GM18951 (cell line): Measurements from ENCODE around the gene RAD21L1.

Source experiments
- POLR2A ChIP-seq: IDR thresholded peaks from 4 replicates; pipeline ENCODE4 v1.6.1; 2011; ENCODE audit warnings: mild to moderate bottlenecking; ENCODE audit not compliant: insufficient read length, insufficient read depth; ENCODE audit errors: extremely low read depth
- in situ Hi-C: fragments of 300-500 bp; cut with MboI; formaldehyde crosslinking; loops from one replicate; pipeline ENCODE4 v1.12.0; 2022; ENCODE audit warnings: low sequenced_read_pairs, mixed read lengths, inconsistent platforms; ENCODE audit not compliant: unreplicated experiment

Gene RAD21L1

DNA sequence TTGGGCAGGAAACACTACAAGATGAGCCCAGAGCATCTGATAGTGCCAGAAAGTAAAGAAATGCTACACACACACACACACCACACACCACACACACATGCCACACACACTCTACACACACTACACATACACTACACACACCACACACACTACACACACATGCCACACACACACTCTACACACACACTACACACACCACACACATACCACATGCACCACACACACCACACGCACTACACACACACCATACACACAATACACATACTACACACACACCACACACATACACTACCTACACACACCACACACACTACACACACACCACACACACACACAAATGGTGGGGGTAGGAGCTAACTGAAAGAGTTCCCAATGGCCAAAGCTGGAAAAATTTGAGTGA is 37.5 kb upstream of the RAD21L1 start:
- in situ Hi-C loops = no loop called here
- no peak for TF ChIP-seq POLR2A

DNA sequence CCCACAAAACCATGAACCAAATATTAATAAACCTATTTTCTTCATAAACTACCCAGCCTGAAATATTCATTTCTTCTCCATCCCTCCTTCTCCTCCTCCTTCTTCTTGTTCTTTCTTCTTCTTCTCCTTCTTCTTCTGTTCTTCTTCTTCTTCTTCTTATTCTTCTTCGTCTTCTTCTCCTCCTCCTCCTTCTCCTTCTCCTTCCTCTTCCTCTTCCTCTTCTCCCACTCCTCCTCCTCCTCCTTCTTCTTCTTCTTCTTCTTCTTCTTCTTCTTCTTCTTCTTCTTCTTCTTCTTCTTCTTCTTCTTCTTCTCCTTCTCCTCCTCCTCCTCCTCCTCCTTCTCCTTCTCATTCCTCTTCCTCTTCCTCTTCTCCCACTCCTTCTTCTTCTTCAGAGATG is 36.0 kb upstream of the RAD21L1 start:
- no peak for TF ChIP-seq POLR2A
- in situ Hi-C loops = no loop called here

DNA sequence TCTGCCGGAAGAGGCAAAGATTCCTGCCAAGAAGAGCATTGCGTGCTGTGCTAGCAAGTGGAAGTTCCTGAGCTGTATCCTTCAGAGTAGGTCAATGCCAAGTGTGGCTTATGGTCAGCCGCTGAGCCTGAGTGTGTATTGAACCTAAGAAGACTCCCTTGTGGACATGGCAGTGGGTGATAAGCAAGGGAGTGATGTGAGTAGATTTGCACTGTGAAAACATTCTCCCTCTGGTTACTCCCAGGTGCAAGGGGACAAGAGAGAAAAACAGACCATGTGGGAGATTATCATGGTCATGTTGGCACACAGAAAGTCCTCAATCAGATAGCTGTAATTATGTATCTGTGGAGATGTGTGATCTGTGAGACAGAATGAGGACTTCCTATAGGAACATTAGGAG is 35.0 kb upstream of the RAD21L1 start:
- no peak for TF ChIP-seq POLR2A
- in situ Hi-C loops = no loop called here

DNA sequence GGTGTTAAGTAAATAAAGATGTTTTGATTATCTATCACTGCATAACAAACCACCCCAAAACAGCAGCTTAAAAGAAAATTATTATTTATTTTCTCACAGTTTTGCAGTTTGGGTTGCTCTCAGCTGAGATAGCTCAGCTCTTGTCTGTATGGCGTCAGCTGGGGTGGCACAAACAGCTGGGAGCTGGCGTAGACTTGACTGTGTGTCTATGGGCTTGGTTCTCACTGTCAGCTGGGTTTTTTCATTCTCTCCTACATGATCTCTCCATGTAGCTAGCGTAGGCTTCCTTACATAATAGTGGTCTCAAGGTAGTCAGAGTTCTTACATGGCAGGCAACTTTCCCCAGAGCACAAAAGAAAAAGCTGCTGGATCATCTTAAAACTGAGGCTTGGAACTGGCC is 34.5 kb upstream of the RAD21L1 start:
- in situ Hi-C loops = no loop called here
- TF ChIP-seq POLR2A = no peak

DNA sequence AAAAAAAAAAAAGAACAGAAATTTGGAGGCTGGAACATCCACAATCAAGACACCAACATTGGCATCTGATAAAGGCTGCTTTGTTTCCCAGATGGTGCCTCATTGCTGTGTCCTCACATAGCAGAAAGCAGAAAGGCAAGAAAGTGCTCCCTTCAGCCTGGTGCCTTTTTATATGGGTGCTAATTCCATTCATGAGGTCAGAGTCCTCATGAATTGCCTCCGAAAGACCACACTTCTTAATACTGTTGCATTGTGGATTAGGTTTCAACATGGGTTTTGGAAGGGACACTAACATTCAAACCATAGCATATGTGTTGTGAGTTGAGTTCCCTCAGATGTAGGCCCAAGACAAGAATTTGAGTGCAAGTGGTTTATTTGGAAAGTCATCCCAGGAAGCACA is 30.6 kb upstream of the RAD21L1 start:
- in situ Hi-C loops = no loop called here
- TF ChIP-seq POLR2A = no peak

DNA sequence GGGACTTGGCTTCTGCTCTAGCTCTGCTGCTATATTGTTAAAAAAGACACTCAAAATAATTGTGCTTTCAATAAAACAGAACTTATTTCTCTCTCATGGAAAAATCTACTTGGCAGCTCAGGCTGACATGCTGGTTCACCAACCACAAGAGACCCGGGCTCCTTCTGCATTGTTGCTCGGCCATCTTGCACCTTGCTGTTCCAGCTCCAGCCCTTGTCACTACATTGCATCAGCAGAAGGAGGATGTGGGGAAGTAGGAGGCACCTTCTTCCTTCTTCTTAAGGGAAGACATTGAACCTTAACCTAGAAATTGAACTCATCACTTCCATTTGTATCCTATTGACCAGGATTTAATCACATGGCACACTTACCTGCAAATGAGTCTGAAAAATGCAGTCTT is 29.2 kb upstream of the RAD21L1 start:
- in situ Hi-C loops = no loop called here
- no peak for TF ChIP-seq POLR2A

DNA sequence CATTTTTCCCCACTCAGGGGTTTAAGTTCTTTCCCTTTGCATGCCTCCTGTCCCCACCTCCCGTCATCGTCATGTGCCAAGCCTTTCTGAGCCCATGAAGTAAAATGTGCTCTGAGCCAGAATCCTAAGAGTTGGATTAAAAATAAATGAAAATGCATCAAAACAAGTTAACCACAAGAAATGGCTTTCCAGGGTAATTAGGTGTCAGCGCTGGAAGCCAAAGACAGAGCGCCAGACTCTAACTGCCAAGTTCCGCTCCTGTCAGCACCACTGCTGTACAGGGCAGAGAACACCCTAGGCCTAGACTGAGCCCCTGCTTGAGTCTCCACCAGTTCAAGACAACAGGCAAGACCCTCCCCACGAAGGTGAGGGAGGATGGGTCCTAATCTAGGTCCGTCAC is 28.0 kb upstream of the RAD21L1 start:
- TF ChIP-seq POLR2A = no peak
- in situ Hi-C loops = no loop called here

DNA sequence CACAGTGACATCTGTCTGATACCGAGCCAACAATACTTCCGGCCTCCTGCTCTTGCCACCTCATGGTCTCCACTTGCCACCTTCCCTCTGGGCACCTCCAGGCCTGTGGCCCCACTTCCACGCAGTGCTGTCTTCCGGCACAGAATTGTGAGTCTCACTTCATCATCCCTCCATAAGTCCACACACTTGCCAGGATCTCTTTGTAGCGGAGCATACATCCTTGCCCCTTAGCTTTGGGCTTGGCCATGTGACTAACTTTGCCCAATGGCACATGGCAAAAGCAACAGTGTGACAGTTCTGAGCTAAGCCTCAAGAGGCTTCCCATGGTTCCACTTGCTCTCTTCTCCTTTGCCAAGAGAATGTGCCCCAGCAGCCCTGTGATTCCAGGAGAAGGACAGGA is 27.1 kb upstream of the RAD21L1 start:
- in situ Hi-C loops = no loop called here
- no peak for TF ChIP-seq POLR2A

DNA sequence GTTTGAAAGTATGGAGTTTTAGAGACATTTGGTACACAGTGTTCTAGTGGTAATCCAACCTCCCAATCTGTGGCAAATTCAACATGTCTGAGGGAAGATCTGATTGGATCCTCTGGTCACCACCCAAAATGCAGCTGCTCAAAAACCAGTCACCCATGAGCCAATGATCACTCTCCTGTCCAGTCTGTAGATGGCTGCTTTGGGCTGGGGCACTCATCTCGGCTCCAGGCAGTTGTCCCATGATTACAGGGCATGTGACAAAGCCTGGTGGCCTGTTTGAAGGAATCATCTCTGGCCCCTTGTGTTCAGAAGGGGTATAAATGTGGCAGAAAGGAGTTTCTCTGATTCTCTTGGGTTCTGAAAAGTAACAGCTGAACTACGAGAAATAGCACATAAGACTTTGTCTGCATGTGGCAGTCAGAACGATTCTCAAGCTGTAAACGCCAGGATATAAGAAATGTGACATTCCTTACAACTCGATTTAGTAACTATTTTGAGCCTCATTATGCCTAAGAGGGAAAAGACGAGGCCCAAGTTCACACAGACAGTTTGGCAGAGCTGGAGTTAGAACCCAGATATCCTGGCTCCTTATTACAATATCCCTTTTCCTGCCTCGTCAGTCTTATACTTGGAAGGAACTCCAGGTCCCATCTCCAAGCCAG is 26.5 kb upstream of the RAD21L1 start:
- in situ Hi-C loops = no loop called here

DNA sequence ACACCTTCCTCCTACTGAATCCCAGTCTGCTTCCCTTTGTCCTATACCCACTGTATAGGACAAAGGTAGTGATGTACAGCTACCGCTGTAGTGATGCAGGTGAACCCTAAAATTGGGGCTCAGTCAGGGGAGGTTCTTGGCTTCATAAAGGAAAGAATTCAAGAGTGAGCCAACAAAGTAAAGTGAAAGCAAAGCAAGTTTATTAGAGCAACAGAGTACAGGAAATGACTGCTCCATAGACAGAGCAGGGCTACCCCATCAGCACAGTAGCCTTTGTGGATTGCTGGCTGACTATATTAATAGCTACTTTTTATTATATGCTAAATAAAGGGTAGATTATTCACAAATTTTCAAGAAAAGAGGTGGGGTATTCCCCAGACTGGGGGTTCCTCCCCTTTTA is 25.9 kb upstream of the RAD21L1 start:
- TF ChIP-seq POLR2A = no peak
- in situ Hi-C loops = no loop called here

More for the DNA sequence above, 26.5 kb upstream of the RAD21L1 start:
- TF ChIP-seq POLR2A = no peak

DNA sequence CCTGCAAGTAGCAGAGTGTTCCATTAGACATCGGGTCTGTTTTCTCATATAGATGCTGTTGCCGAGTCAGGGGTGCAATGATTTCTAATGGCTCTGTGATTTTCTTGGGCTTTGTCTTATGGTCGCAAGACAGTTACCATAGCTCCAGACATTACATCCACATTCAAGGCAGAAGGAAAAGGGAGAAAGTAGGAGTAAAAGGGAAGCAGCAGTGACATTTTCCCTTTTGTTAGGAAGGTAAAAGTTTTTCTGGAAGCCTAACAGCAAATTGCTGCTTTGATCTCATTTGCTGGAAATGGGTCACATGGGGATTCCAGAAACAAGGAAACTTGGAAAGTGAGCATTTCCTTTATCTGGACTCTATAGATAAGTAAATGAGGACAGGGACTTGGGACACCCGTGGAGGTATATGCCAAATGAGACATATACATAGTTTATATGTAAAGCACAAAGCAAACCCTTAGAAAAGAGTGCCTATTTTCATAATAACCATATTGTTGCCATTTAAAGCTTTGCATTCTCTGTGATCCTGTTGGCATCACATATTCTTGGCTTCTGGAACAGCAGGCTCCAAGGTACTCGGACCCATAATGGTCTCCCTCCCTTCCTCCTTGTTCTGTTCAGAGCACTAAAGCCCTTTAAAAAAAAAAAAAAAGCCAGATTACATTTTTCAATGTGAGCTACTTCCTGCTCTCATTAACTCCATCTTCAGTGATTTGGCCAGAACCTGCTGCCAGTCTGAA is 22.9 kb upstream of the RAD21L1 start, which contains the start of gene C20orf202:
Gene C20orf202, plus strand, starts transcription at position 693 of the 743 bp plus-strand sequence. CDS start 132 bp downstream, outside the sequence.
- TF ChIP-seq POLR2A = no peak
- in situ Hi-C loops = no loop called here

DNA sequence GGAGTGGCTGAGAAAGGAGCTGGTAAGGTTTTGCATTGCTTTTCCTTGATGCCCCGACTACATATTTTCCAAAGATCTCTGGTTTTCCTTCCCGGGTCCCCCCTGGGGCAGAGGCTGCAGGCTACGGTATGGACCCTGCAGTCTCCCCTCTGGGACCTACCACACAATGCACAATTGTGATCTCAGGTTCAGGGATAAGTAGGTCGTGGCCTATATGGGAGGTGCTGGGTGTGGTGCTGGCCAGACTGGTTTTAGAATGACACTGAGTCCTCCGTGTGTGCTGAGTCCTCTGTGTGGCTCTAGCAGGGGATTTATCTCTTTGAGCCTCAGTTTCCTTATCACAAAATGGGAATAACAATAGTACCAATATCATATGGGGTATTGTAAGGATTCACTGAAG is 22.2 kb upstream of the RAD21L1 start:
- in situ Hi-C loops = no loop called here
- TF ChIP-seq POLR2A = no peak

DNA sequence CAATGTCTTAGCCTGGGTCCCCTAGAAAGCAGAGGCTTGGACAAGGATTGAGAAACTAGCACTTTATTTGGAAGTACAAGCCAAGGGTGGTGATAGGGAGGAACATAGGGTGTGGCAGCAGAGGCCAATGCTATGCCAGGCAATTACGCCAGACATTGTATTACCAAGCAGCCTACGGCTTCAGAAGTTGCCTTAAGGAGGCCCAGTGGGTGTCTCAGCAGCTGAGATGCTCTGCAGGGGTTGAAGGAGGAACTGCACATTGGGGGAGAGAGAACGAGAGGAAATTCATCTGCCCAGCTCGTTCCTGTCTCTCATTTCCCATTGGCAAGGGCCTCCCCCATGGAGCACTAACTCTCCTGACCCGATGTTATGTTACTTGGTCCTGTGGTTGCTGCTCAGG is 21.7 kb upstream of the RAD21L1 start:
- no peak for TF ChIP-seq POLR2A
- in situ Hi-C loops = no loop called here

DNA sequence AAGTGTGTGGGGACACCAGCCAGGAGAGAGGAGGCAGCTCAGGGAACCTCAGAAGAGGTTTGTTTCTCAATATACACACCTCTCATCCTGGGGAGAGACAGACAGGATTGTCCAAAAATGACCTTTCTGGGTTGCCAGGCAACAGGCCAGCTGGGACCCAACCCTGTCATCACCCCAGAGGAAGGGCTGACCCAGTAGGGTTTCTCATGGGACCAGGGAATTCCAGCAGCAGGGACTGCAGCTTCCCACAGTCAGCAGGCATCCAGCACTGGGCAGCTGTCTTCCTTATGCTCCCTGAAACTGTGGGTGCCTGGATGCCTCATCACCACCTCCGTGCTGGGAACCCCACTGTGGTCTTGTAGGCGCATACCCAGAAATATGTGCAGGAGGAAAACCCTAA is 21.3 kb upstream of the RAD21L1 start:
- no peak for TF ChIP-seq POLR2A
- in situ Hi-C loops = no loop called here

DNA sequence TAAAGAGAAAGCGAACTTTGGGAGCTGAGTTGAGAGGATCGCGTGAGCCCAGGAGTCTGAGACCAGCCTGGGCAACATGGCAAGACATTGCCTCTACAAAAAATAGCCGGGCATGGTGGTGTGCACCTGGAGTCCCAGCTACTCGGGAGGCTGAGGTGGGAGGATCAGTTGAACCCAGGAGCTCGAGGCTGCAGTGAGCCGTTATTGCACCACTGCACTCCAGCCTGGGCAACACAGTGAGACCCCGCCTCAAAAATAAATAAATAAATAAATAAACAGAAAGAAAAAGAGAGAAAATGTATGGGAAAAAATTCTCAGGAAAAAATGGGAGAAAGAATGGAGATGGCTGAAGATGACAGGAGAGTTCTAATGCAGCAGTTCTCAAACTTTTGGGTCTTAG is 20.0 kb upstream of the RAD21L1 start:
- in situ Hi-C loops = no loop called here
- no peak for TF ChIP-seq POLR2A
